GM23338 (cell line): ENCODE data around the gene HTR4. TPM values are rescaled to one million over a fixed set of nuclear protein-coding genes. Genes with fewer than 3 reads are reported as not detected.

Experiments
- ATAC-seq: fragments of 200-7000 bp; cut with Tn5 transposase; 3 replicates; pipeline ENCODE4 v1.9.1; 2020
- DNase-seq: peaks from one replicate; pipeline ENCODE4 v3.0.0-alpha.2; 2015; ENCODE audit warnings: low spot score
- H2AFZ ChIP-seq: fragments of 200-600 bp; sonication (generic); 2 replicates; pipeline ENCODE4 v1.8.0; 2016; ENCODE audit warnings: antibody characterized with exemption, mild to moderate bottlenecking, moderate library complexity
- H3F3A ChIP-seq: fragments of 200-600 bp; sonication (generic); replicated peaks from 2 replicates; pipeline ENCODE4 v1.8.0; 2017; ENCODE audit warnings: antibody characterized with exemption, mixed run types, low read depth
- H3K27ac ChIP-seq: fragments of 200-600 bp; sonication (generic); 2 replicates; pipeline ENCODE4 v1.6.1; 2016; ENCODE audit warnings: low read depth
- H3K27me3 ChIP-seq: fragments of 200-600 bp; sonication (generic); 2 replicates; pipeline ENCODE4 v1.8.0; 2016; ENCODE audit warnings: mild to moderate bottlenecking, mixed run types, moderate library complexity; ENCODE audit not compliant: insufficient read depth
- H3K36me3 ChIP-seq: fragments of 200-600 bp; sonication (generic); 2 replicates; pipeline ENCODE4 v1.8.0; 2016; ENCODE audit warnings: mild to moderate bottlenecking; ENCODE audit not compliant: insufficient read depth
- H3K4me1 ChIP-seq: fragments of 200-600 bp; sonication (generic); 2 replicates; pipeline ENCODE4 v1.8.0; 2016; ENCODE audit warnings: mild to moderate bottlenecking, moderate library complexity; ENCODE audit not compliant: insufficient read depth
- H3K4me2 ChIP-seq: fragments of 200-600 bp; sonication (generic); 2 replicates; pipeline ENCODE4 v1.7.1; 2017; ENCODE audit warnings: mixed run types
- H3K4me3 ChIP-seq: fragments of 200-600 bp; sonication (generic); 2 replicates; pipeline ENCODE4 v1.6.1; 2016; ENCODE audit warnings: mixed run types
- H3K79me2 ChIP-seq: fragments of 200-600 bp; sonication (generic); replicated peaks from 2 replicates; pipeline ENCODE4 v1.8.0; 2017; ENCODE audit warnings: mild to moderate bottlenecking; ENCODE audit not compliant: insufficient read depth
- H3K9me2 ChIP-seq: fragments of 200-600 bp; sonication (generic); 2 replicates; pipeline ENCODE4 v1.8.0; 2017; ENCODE audit not compliant: insufficient read depth
- H4K20me1 ChIP-seq: fragments of 200-600 bp; sonication (generic); replicated peaks from 2 replicates; pipeline ENCODE4 v1.8.0; 2017; ENCODE audit warnings: mild to moderate bottlenecking; ENCODE audit not compliant: insufficient read depth
- H3K27ac Mint-ChIP-seq: 2 replicates; pipeline ENCODE4 v1.8.0; 2020; ENCODE audit warnings: inconsistent platforms, mild to moderate bottlenecking, moderate library complexity, mixed read lengths
- H3K27me3 Mint-ChIP-seq: 3 replicates; pipeline ENCODE4 v1.8.0; 2022; ENCODE audit warnings: low read depth, mild to moderate bottlenecking, moderate library complexity, mixed read lengths, inconsistent platforms; ENCODE audit not compliant: insufficient read depth, poor library complexity
- H3K36me3 Mint-ChIP-seq: 3 replicates; pipeline ENCODE4 v1.8.0; 2021; ENCODE audit warnings: low read depth, mild to moderate bottlenecking, inconsistent platforms, moderate library complexity, mixed read lengths
- H3K4me1 Mint-ChIP-seq: 3 replicates; pipeline ENCODE4 v1.8.0; 2020; ENCODE audit warnings: mild to moderate bottlenecking, inconsistent platforms, mixed read lengths
- H3K4me3 Mint-ChIP-seq: 3 replicates; pipeline ENCODE4 v1.8.0; 2021; ENCODE audit warnings: moderate library complexity, mild to moderate bottlenecking, inconsistent platforms, mixed read lengths
- H3K9me3 Mint-ChIP-seq: 3 replicates; pipeline ENCODE4 v1.8.0; 2020; ENCODE audit warnings: moderate library complexity, mild to moderate bottlenecking, inconsistent platforms, mixed read lengths
- CREB1 ChIP-seq: fragments of 250-450 bp; sonication (Bioruptor Pico); IDR thresholded peaks from 2 replicates; pipeline ENCODE4 v1.5.0; 2020; ENCODE audit warnings: low read depth, mild to moderate bottlenecking, moderate library complexity
- CTCF ChIP-seq, 2 experiments: fragments of 200-600 bp in 1 of 2; sonication (generic) in 1 of 2; conservative IDR thresholded peaks; 2 replicates each; pipeline versions ENCODE4 v1.5.1 to v1.6.1; 2016 to 2017; ENCODE audit warnings: antibody characterized with exemption in 2 of 2, low read depth in 2 of 2, mild to moderate bottlenecking in 2 of 2, moderate library complexity in 1 of 2
- REST ChIP-seq: IDR thresholded peaks from one replicate; pipeline ENCODE4 v1.6.1; 2018; ENCODE audit warnings: antibody characterized with exemption; ENCODE audit not compliant: unreplicated experiment
- ZNF462 ChIP-seq: fragments of 250-450 bp; sonication (Bioruptor Pico); IDR thresholded peaks from 2 replicates; pipeline ENCODE4 v1.5.0; 2020; ENCODE audit warnings: mild to moderate bottlenecking, moderate library complexity
- polyA plus RNA-seq: library from polyadenylated mRNA; unstranded; fragments of >200 nt; fragmentation: Nextera tagmentation; extraction: Ambion mirVana; gene quantifications from 2 replicates; pipeline ENCODE4 v1.2.1, GENCODE V29; 2016
- total RNA-seq: library from RNA; depleted of rRNA; stranded (reverse); fragments of >200 nt; shearing (Covaris generic); gene quantifications from 2 replicates; pipeline ENCODE4 v1.2.3, GENCODE V29; 2014

The HTR4 gene
- total and polyA plus RNA-seq, 2 experiments from 2014 or later, result 0.10 TPM; not detected in 1

GRCh38 chr5:148666353-148666752, 12.0 kb upstream of the HTR4 start:
- ATAC-seq, result no peak
- Histone ChIP-seq H3K79me2 (no peaks in the 10 kb centered on the region), H3F3A (no peaks in the 10 kb centered on the region), H2AFZ (no peak overlapping the region), H3K4me3 (no peak overlapping the region), H3K36me3 (no peaks in the 10 kb centered on the region), H3K9me2 (no peaks in the 10 kb centered on the region), H3K27me3 (no peaks in the 10 kb centered on the region), H3K4me1 (no peaks in the 10 kb centered on the region), H3K4me2 (no peak overlapping the region), H4K20me1 (no peaks in the 10 kb centered on the region), H3K27ac (no peak overlapping the region)
- Mint-ChIP-seq H3K27ac (no peak overlapping the region), H3K36me3 (no peaks in the 10 kb centered on the region), H3K4me3 (no peak overlapping the region), H3K4me1 (no peaks in the 10 kb centered on the region), H3K27me3 (no peaks in the 10 kb centered on the region), H3K9me3 (peaks cover 6% of the 10 kb centered on the region; the same call in 1 of the 3 replicates)
- TF ChIP-seq REST (peak; percentile 63), CTCF (conservative IDR thresholded peaks at IDR 0.05; ENCODE audit: low read depth in 2 of 2) (no peak)
- DNase-seq, result peak; percentile 15

GRCh38 chr5:148665431-148665830, 11.1 kb upstream of the HTR4 start:
- H3K27me3 ChIP-seq, result no peaks in the 10 kb centered on the region
- H3K27ac ChIP-seq, result no peak overlapping the region
- no peaks in the 10 kb centered on the region for H3K4me1 ChIP-seq
- H3K4me3 ChIP-seq, result no peak overlapping the region
- Mint-ChIP-seq H3K9me3 (peaks cover 6% of the 10 kb centered on the region; the same call in 1 of the 3 replicates), H3K4me1 (no peaks in the 10 kb centered on the region), H3K27me3 (no peaks in the 10 kb centered on the region), H3K27ac (no peak overlapping the region), H3K4me3 (no peak overlapping the region), H3K36me3 (no peaks in the 10 kb centered on the region)
- H2AFZ ChIP-seq, result no peak overlapping the region
- H4K20me1 ChIP-seq, result no peaks in the 10 kb centered on the region
- no peaks in the 10 kb centered on the region for H3K9me2 ChIP-seq
- DNase-seq, result no peak
- no peaks in the 10 kb centered on the region for H3K36me3 ChIP-seq
- TF ChIP-seq CREB1 (CRISPR knock-in tag) (no peak), ZNF462 (CRISPR knock-in tag) (no peak)
- no peak overlapping the region for H3K4me2 ChIP-seq
- no peaks in the 10 kb centered on the region for H3K79me2 ChIP-seq
- no peak for ATAC-seq
- no peaks in the 10 kb centered on the region for H3F3A ChIP-seq
